IMR-90 (cell line): ENCODE data around the gene EIF3K. TPM values are rescaled to one million over a fixed set of nuclear protein-coding genes. Genes with fewer than 3 reads are reported as not detected.

Source experiments
- ATAC-seq: fragments of 200-7000 bp; cut with Tn5 transposase; 2 replicates; pipeline ENCODE4 v1.9.1; 2020; ENCODE audit warnings: low read depth, mild to moderate bottlenecking, moderate library complexity
- BruUV-seq: library from RNA; stranded (reverse); fragments of 400-500 nt; replicated peaks from 2 replicates; lab custom pipeline; 2021; lab: Mats Ljungman, UMichigan
- CTCF ChIA-PET: fragments of 300-600 bp; formaldehyde crosslinking; extraction: SDS; loops from one replicate; lab custom pipeline; 2021; ENCODE audit warnings: antibody characterized with exemption; lab: Yijun Ruan, JAX
- POLR2A ChIA-PET: fragments of 300-600 bp; sonication (Branson Sonifier 250); formaldehyde crosslinking; loops from one replicate; lab custom pipeline; 2022; ENCODE audit warnings: antibody characterized with exemption; ENCODE audit not compliant: unreplicated experiment; lab: Charles Lee
- DNase-seq: peaks from one replicate; pipeline ENCODE4 v3.0.0; 2013
- H2AFZ ChIP-seq: replicated peaks from 2 replicates; pipeline ENCODE3; 2013; ENCODE audit warnings: low read length, mild to moderate bottlenecking; ENCODE audit not compliant: poor library complexity
- H2AK5ac ChIP-seq: 2 replicates; pipeline ENCODE4 v1.6.1; 2013; ENCODE audit warnings: low read depth, low read length, inconsistent platforms
- H2AK9ac ChIP-seq: replicated peaks from 2 replicates; pipeline ENCODE3; 2013; ENCODE audit warnings: mild to moderate bottlenecking, low read depth, low read length, moderate library complexity; ENCODE audit not compliant: poor library complexity
- H2BK120ac ChIP-seq: 2 replicates; pipeline ENCODE4 v1.6.1; 2013; ENCODE audit warnings: low read depth, low read length, inconsistent platforms
- H2BK15ac ChIP-seq: 3 replicates; pipeline ENCODE4 v1.6.1; 2013; ENCODE audit warnings: low read depth, low read length, inconsistent platforms
- H2BK20ac ChIP-seq: 2 replicates; pipeline ENCODE4 v1.6.1; 2013; ENCODE audit warnings: low read depth, mild to moderate bottlenecking, inconsistent platforms, low read length, moderate library complexity
- H2BK5ac ChIP-seq: 2 replicates; pipeline ENCODE4 v1.6.1; 2013; ENCODE audit warnings: mild to moderate bottlenecking, low read depth, low read length, inconsistent platforms; ENCODE audit not compliant: poor library complexity, severe bottlenecking
- H3K14ac ChIP-seq: replicated peaks from 2 replicates; pipeline ENCODE4 v1.6.1; 2013; ENCODE audit warnings: low read depth, low read length, inconsistent platforms
- H3K18ac ChIP-seq: 2 replicates; pipeline ENCODE4 v1.6.1; 2013; ENCODE audit warnings: low read depth, low read length, control low read depth
- H3K23ac ChIP-seq: 2 replicates; pipeline ENCODE4 v1.6.1; 2013; ENCODE audit warnings: low read depth, low read length, inconsistent platforms
- H3K27ac ChIP-seq: 2 replicates; pipeline ENCODE4 v1.5.1; 2013; ENCODE audit warnings: mild to moderate bottlenecking, control low read depth, low read length; ENCODE audit not compliant: insufficient read depth
- H3K27me3 ChIP-seq: 2 replicates; pipeline ENCODE4 v1.6.1; 2013; ENCODE audit warnings: low read length; ENCODE audit not compliant: control insufficient read depth, insufficient read depth
- H3K36me3 ChIP-seq: 2 replicates; pipeline ENCODE4 v1.6.1; 2013; ENCODE audit warnings: low read length, mixed read lengths; ENCODE audit not compliant: control insufficient read depth, insufficient read depth
- H3K4ac ChIP-seq: 2 replicates; pipeline ENCODE4 v1.6.1; 2013; ENCODE audit warnings: low read depth, low read length, inconsistent platforms
- H3K4me1 ChIP-seq: 2 replicates; pipeline ENCODE4 v1.6.1; 2013; ENCODE audit warnings: low read length, mixed read lengths; ENCODE audit not compliant: control insufficient read depth, insufficient read depth
- H3K4me2 ChIP-seq: 2 replicates; pipeline ENCODE4 v1.6.1; 2013; ENCODE audit warnings: low read depth, mild to moderate bottlenecking, control low read depth, low read length, moderate library complexity
- H3K4me3 ChIP-seq: 2 replicates; pipeline ENCODE4 v1.5.1; 2013; ENCODE audit warnings: low read depth, mild to moderate bottlenecking, control low read depth, low read length, moderate library complexity; ENCODE audit not compliant: insufficient read depth
- H3K56ac ChIP-seq: 2 replicates; pipeline ENCODE4 v1.6.1; 2013; ENCODE audit warnings: low read length, inconsistent platforms; ENCODE audit not compliant: insufficient read depth; ENCODE audit errors: extremely low read depth
- H3K79me1 ChIP-seq, 2 experiments: 2 replicates each; pipeline ENCODE4 v1.6.1; 2013; ENCODE audit warnings: low read length in 2 of 2, inconsistent platforms in 1 of 2, low read depth in 1 of 2
- H3K9ac ChIP-seq: 2 replicates; pipeline ENCODE4 v1.6.1; 2013; ENCODE audit warnings: low read depth, low read length, control low read depth
- H3K9me1 ChIP-seq: 2 replicates; pipeline ENCODE4 v1.6.1; 2013; ENCODE audit warnings: low read length, inconsistent platforms; ENCODE audit not compliant: insufficient read depth
- H3K9me3 ChIP-seq: 2 replicates; pipeline ENCODE4 v1.6.1; 2013; ENCODE audit warnings: low read length; ENCODE audit not compliant: control insufficient read depth, insufficient read depth
- H4K20me1 ChIP-seq: 2 replicates; pipeline ENCODE4 v1.6.1; 2013; ENCODE audit warnings: low read length, inconsistent platforms; ENCODE audit not compliant: insufficient read depth
- H4K5ac ChIP-seq: 2 replicates; pipeline ENCODE4 v1.6.1; 2013; ENCODE audit warnings: mild to moderate bottlenecking, low read depth, low read length, control low read depth
- H4K8ac ChIP-seq, 2 experiments: 2 replicates each; pipeline ENCODE4 v1.6.1; 2013; ENCODE audit warnings: low read depth in 2 of 2, low read length in 2 of 2, control low read depth in 1 of 2, inconsistent platforms in 1 of 2
- H4K91ac ChIP-seq: 2 replicates; pipeline ENCODE4 v1.6.1; 2013; ENCODE audit warnings: low read depth, low read length, inconsistent platforms; ENCODE audit not compliant: insufficient read depth
- BHLHE40 ChIP-seq: fragments of 150-350 bp; IDR thresholded peaks from 2 replicates; pipeline ENCODE4 v1.6.1; 2016; ENCODE audit warnings: mild to moderate bottlenecking, low read depth, low read length
- CEBPB ChIP-seq: IDR thresholded peaks from 2 replicates; pipeline ENCODE4 v1.6.1; 2012; ENCODE audit warnings: low read depth, low read length, improper control_type of control experiment
- CHD1 ChIP-seq: IDR thresholded peaks from 2 replicates; pipeline ENCODE4 v1.6.1; 2012; ENCODE audit warnings: low read depth, low read length, improper control_type of control experiment
- FOS ChIP-seq: fragments of 150-350 bp; IDR thresholded peaks from 2 replicates; pipeline ENCODE4 v1.6.1; 2016; ENCODE audit warnings: low read depth, low read length
- MAFK ChIP-seq: IDR thresholded peaks from 2 replicates; pipeline ENCODE4 v1.6.1; 2012; ENCODE audit warnings: low read depth, low read length, improper control_type of control experiment
- MAZ ChIP-seq: IDR thresholded peaks from 2 replicates; pipeline ENCODE4 v1.6.1; 2012; ENCODE audit warnings: low read depth, mild to moderate bottlenecking, low read length, improper control_type of control experiment, moderate library complexity, borderline replicate concordance
- MXI1 ChIP-seq: IDR thresholded peaks from 2 replicates; pipeline ENCODE4 v1.6.1; 2012; ENCODE audit warnings: low read depth, mild to moderate bottlenecking, low read length, moderate library complexity, borderline replicate concordance
- NFE2L2 ChIP-seq: fragments of 150-350 bp; IDR thresholded peaks from 2 replicates; pipeline ENCODE4 v1.6.1; 2016; ENCODE audit warnings: low read depth, mild to moderate bottlenecking, low read length
- POLR2A ChIP-seq: IDR thresholded peaks from 2 replicates; pipeline ENCODE4 v1.6.1; 2012; ENCODE audit warnings: mild to moderate bottlenecking, low read depth, low read length
- RAD21 ChIP-seq: IDR thresholded peaks from 2 replicates; pipeline ENCODE4 v1.6.1; 2012; ENCODE audit warnings: low read length, improper control_type of control experiment
- RCOR1 ChIP-seq: IDR thresholded peaks from 2 replicates; pipeline ENCODE4 v1.6.1; 2012; ENCODE audit warnings: mild to moderate bottlenecking, low read length, improper control_type of control experiment; ENCODE audit not compliant: insufficient replicate concordance
- RFX5 ChIP-seq: IDR thresholded peaks from 2 replicates; pipeline ENCODE4 v1.8.0; 2012; ENCODE audit warnings: low read depth, mild to moderate bottlenecking, low read length, moderate library complexity
- SMC3 ChIP-seq: fragments of 150-350 bp; IDR thresholded peaks from 2 replicates; pipeline ENCODE4 v1.6.1; 2016; ENCODE audit warnings: low read depth, mild to moderate bottlenecking, antibody characterized with exemption, low read length, moderate library complexity
- WGBS, 2 experiments: methylation state at CpG; one replicate each; pipeline versions ENCODE4 v1.1.5 to v1.1.7; 2013; ENCODE audit warnings: missing lambda C conversion rate in 2 of 2; ENCODE audit not compliant: insufficient read length in 1 of 2; ENCODE audit errors: extremely low coverage in 2 of 2; 5-methylcytosine and 5-hydroxymethylcytosine counted together
- dilution Hi-C: fragments of 300-500 bp; cut with HindIII; formaldehyde crosslinking; loops from one replicate; pipeline ENCODE4 v1.14.3; 2018; ENCODE audit warnings: low sequenced_read_pairs; ENCODE audit not compliant: unreplicated experiment
- in situ Hi-C: fragments of 300-500 bp; cut with MboI; formaldehyde crosslinking; loops from 3 replicates; pipeline ENCODE4 v1.14.3; 2019; ENCODE audit warnings: low sequenced_read_pairs, inconsistent platforms, mixed read lengths
- intact Hi-C: fragments of 100-400 bp; cut with micrococcal nuclease; formaldehyde crosslinking; loops from 2 replicates; pipeline ENCODE4 v1.10.0; 2022
- polyA plus RNA-seq, 3 experiments: library from polyadenylated mRNA; depleted of rRNA; stranded (reverse); fragments of >200 nt; gene quantifications; 2 replicates each; pipeline ENCODE4 v1.2.3, GENCODE V29; 2012; ENCODE audit warnings: low replicate concordance in 1 of 3
- total RNA-seq: library from RNA; depleted of rRNA; stranded (reverse); fragments of >200 nt; gene quantifications from 2 replicates; pipeline ENCODE4 v1.2.3, GENCODE V29; 2012
- TF ChIP-seq, protein P1 (sequence below): fragments of 150-350 bp; IDR thresholded peaks from 2 replicates; pipeline ENCODE4 v1.6.1; 2016; ENCODE audit warnings: low read depth, mild to moderate bottlenecking, low read length, moderate library complexity, borderline replicate concordance

Gene EIF3K
- total and polyA plus RNA-seq, 2 of the 4 experiments (the other 2 are of a cell fraction) = 575 to 1,137 TPM

DNA sequence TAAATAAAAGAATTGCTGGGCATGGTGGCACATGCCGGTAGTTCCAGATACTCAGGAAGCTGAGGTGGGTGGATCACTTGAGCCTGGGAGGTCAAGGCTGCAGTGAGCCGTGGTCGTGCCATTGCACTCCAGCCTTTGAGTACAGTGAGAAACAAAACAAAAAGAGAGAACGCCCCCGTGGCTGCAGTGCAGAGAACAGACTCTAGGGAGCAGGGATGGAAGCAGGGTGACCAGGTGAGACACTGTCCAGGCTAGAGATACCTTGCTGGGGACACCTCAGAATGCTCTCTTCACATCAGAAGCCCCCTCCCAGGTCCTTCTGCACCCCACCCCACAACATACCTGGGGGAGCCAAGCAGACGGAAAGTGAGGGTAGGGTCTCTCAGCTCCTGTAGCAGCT is 26.0 kb upstream of the EIF3K start:
- no peak overlapping the region for H2BK120ac ChIP-seq
- no peaks in the 10 kb centered on the region for H4K20me1 ChIP-seq
- no peak for ATAC-seq
- TF ChIP-seq MAZ = no peak
- TF ChIP-seq, protein P1, sequence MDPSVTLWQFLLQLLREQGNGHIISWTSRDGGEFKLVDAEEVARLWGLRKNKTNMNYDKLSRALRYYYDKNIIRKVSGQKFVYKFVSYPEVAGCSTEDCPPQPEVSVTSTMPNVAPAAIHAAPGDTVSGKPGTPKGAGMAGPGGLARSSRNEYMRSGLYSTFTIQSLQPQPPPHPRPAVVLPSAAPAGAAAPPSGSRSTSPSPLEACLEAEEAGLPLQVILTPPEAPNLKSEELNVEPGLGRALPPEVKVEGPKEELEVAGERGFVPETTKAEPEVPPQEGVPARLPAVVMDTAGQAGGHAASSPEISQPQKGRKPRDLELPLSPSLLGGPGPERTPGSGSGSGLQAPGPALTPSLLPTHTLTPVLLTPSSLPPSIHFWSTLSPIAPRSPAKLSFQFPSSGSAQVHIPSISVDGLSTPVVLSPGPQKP = no peak
- TF ChIP-seq NFE2L2 = no peak
- TF ChIP-seq RFX5 = no peak
- no peak for TF ChIP-seq SMC3
- TF ChIP-seq BHLHE40 = no peak
- TF ChIP-seq MXI1 = no peak
- TF ChIP-seq CEBPB = no peak
- TF ChIP-seq RCOR1 = no peak
- no peak for TF ChIP-seq MAFK
- no peak for TF ChIP-seq RAD21
- TF ChIP-seq FOS = no peak
- TF ChIP-seq CHD1 = no peak
- no peak for TF ChIP-seq POLR2A
- H2BK5ac ChIP-seq = no peak overlapping the region
- H3K9me1 ChIP-seq = no peaks in the 10 kb centered on the region
- in situ Hi-C loops (no loop called here), dilution Hi-C loops (no loop called here), intact Hi-C loops (no loop called here)
- DNase-seq = no peak
- no peak overlapping the region for H3K4me3 ChIP-seq
- no peaks in the 10 kb centered on the region for H3K9me3 ChIP-seq
- H4K8ac ChIP-seq = no peak overlapping the region
- no peak overlapping the region for H2BK15ac ChIP-seq
- no peak overlapping the region for H2BK20ac ChIP-seq
- no peak overlapping the region for H3K56ac ChIP-seq
- no peaks in the 10 kb centered on the region for H3K36me3 ChIP-seq
- H4K91ac ChIP-seq = no peak overlapping the region
- H3K18ac ChIP-seq = no peak overlapping the region
- H3K4me2 ChIP-seq = no peak overlapping the region
- no peak overlapping the region for H3K9ac ChIP-seq
- H3K79me1 ChIP-seq = no peaks in the 10 kb centered on the region
- peaks cover 2% of the 10 kb centered on the region for H3K27me3 ChIP-seq
- ChIA-PET CTCF (no interaction called here), POLR2A (no interaction called here)
- WGBS, 2 experiments = no CpG with 5 or more reads among the region's 6 CpGs
- no peak overlapping the region for H2AK5ac ChIP-seq
- no peak overlapping the region for H3K14ac ChIP-seq
- H3K4ac ChIP-seq = no peak overlapping the region
- H3K27ac ChIP-seq = no peak overlapping the region
- H2AFZ ChIP-seq = no peak overlapping the region
- H4K5ac ChIP-seq = no peak overlapping the region
- no peaks in the 10 kb centered on the region for H3K4me1 ChIP-seq
- BruUV-seq = no TSS peak
- H2AK9ac ChIP-seq = no peak overlapping the region
- no peak overlapping the region for H3K23ac ChIP-seq
